NCI-H2196 treated with DMSO at 0.1 percent for 48 hours (cell line): ENCODE measurements around the gene C8G.

Experiments used
- DNase-seq: peaks from one replicate; lab custom pipeline; 2025; ENCODE audit not compliant: unreplicated experiment; lab: John Stamatoyannopoulos, UW

Gene C8G

GRCh38 chr9:136952876-136953770, 8.1 kb downstream of the C8G start:
- no peak for DNase-seq

- no peak for DNase-seq
Observed at GRCh38 chr9:136953771-136954269, 8.8 kb downstream of the C8G start.

DNA sequence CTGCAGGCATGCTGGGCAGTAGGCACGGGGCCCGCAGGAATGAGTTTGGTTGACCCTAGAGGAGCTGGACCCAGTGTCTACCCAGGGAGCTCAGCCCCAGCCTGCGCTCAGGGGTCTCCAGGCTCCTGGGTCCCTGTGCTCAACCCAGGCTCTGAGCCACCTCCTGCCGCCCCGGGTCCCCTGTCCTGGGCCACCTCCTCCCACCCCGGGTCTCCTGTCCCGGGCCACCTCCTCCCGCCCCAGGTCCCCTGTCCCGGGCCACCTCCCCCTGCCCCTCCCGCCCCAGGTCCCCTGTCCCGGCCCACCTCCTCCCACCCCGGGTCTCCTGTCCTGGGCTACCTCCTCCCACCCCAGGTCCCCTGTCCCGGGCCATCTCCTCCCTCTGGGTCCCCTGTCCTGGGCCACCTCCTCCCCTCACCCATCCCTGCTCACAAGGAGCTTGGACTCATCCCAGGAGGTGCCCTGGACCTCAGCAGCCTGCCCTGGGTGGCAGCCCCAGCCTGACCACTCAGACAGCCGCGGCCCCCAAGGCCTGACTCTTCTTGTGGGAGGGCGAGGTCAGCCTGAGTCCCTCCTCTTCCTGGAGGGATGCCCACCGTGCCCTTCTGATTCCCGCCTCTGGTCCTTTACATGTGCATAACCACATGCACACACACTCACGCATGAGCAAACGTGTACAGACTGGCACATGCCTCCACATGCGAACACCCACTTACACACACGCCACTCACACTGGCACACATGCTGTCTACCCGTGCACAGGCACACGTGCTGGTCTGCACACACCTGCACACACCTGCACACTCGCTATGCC, 9.4 kb downstream of the C8G start:
- DNase-seq, result no peak

DNA sequence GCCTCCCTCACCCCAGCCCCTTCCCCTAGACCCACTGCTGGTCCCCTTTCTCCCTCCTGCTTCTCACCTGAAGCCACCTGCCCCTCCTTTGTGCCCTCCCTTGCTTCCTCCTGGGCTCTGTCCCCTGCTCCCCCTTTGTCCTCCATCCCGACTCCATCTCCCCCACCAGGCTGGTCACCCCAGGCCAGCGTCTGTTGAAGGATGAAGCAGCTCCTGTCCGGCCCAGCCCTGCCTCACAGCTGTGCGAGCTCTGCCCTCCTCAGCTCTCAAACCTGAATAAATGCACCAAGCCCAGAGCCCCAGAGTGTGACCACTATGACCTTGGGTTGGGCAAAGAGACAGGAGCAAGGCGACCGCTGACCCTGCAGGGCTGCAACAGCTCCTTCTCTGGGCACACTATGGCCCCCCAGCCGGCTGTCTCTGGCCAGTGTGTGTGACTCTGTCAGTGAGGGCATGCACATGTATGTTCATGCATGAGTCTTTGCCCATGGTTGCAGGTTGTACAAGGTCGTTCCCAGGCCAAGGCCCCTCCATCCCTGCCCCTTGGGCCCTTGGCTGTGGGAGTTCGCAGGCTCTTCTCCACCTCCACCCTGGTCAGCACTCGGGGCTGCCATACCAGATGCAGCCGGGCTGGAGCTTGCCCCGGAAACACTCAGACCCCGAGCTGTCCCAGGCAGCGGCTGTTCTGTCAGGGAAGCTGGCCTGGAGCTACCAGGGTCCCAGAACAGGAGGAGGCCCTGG, 10.3 kb downstream of the C8G start:
- no peak for DNase-seq

GRCh38 chr9:136955943-136956335, 10.9 kb downstream of the C8G start:
- DNase-seq, result no peak

DNA sequence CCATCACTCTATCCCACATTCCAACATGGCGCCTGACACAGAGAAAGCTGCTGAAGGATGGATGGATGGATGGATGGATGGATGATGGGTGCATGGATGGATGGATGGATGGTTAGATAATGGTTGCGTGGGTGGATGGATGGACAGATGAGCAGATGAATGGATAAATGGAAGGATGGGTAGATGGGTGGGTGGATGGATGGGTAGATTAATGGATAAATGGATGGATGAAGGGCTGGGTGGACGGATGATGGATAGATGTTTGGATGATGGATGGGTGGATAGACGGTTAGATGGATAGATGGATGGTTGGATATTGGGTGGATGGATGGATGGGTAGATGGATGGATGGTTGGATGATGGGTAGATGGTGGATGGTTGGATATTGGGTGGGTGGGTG, 11.6 kb downstream of the C8G start:
- no peak for DNase-seq

- no peak for DNase-seq
Observed at GRCh38 chr9:136957461-136957860, 12.4 kb downstream of the C8G start.

- no peak for DNase-seq
Observed at GRCh38 chr9:136957901-136958300, 12.9 kb downstream of the C8G start.

DNA sequence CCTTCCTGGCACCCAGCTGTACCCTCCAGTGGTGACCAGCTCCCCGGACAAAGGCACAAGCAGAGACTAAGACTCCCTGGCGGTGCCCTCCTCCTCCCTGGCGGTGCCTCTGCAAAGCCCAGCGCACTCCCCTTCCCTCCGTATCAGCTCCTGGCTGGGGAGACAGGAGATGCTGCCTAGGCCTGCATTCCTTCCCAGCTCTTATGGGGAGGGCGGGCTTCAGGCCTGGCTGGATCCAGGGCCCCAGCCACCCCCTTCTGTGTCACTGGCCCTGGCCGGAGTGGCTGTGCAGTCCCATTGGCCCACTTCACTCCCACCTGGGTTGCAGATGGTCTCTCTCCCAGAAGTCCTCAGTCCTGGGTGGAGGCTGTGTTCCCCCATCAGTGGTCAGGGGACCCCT, 13.4 kb downstream of the C8G start:
- DNase-seq, result no peak

DNA sequence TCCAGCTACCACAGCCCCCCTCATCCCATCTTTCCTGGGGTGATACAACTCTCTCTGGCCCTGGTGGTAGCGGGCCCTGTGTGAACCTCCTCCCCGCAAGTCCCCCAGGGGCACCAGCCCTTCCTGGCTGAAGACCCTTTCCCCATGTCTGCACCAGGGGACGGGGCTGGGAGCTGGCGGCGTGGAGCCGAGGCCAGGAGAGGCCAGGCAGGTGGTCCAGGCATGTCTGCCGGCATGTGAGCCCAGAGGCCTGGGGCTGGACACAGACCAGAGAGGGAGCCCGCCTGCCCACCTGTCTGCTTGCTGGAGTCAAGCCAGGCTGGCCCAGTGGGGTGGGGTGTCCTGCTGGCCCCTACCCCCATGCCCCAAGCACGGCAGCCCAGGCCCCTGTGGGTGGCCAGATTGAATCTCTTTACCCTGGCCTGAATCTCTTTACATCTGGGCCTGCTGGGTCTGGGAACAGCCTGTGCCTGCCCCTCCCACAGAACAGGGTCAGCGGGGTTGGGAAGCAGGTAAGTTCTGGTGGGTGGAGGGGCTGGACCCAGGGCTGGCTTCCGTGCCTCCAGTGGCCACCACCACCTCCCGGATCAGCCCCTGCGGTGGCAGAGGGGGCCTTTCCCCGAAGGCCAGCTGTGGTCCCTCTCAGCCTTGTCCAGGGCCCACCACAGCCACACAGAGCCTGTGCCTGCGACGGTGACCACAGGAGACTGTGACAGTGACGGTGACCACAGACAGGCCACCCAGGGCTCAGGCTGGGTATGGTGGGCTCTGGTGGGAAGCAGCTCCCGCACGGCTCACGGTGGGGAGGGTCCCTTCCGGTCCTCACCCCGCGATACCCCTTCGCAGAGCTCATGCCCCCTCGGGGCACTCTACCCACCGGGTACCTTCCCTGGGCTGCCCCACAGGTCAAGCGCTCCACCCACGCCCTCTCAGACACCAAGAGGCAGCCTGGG, 14.1 kb downstream of the C8G start:
- no peak for DNase-seq

GRCh38 chr9:136960212-136960937, 15.3 kb downstream of the C8G start:
- no peak for DNase-seq

DNA sequence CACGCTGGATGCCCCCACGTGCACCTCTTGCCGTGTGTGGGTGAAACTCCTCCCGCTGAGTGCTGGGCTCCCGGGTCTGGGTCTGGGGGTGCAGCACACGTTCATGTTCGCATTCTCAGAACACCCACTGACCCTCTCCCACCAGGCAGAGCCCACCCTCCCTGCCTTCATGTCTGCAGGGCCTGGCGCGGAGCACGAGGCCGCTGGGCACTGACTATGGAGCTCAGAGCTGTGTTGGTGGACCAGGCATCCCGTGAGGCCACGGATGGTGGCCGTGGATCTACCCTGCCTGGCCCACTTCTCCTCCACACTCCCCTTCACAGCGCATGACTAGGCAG, 15.9 kb downstream of the C8G start:
- no peak for DNase-seq

DNA sequence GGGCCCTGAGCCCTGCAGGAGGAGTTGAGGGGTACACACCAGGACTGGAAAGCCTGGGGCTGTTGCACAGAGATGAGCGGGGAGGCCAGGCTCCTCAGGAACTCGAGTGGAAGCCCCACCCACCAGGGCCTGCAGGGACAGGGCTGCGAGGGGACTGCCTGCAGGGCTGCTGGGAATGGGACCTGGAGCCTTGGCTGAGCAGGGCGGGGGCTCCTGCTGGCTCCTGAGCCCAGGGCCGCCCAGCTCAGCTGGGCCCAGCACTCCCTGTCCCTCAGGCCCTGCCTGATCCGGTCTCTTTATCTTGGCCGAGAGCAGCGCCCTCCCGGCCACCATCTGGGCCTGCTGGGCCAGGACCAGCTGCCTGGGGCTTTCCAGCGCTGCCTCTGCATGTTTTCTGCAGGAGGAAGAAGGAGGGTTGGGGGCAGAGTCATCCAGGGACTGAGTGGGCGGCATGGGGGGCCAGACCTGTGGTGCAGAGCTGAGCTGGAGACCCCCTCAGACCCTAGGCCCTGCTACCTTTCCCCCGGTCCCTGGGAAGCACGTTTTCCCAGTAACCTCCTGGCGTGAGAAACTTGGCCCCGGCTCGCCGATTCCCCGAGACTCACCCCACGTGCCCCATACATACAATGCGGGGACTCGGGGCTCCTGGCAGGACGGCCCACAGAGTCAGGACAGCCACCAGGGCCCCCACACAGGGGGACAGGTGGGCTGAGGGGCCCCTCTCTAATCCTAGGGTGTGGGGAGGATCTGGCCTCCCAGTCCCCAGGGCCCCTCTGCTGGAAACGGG, 16.4 kb downstream of the C8G start:
- no peak for DNase-seq

GRCh38 chr9:136962163-136962562, 17.1 kb downstream of the C8G start:
- no peak for DNase-seq

GRCh38 chr9:136962701-136963248, 17.7 kb downstream of the C8G start:
- no peak for DNase-seq

- no peak for DNase-seq
Observed at GRCh38 chr9:136963341-136963740, 18.3 kb downstream of the C8G start.

- DNase-seq, result no peak
Observed at GRCh38 chr9:136963751-136964150, 18.7 kb downstream of the C8G start.

GRCh38 chr9:136964171-136964689, 19.2 kb downstream of the C8G start:
- no peak for DNase-seq
